GM12864 (cell line): ENCODE results near the gene GMPPA.

Experiments
- DNase-seq: peaks from one replicate; pipeline ENCODE4 v3.0.0-alpha.2; 2011; ENCODE audit warnings: low read depth
- H3K4me3 ChIP-seq: 2 replicates; pipeline ENCODE4 v1.5.1; 2011; ENCODE audit warnings: mild to moderate bottlenecking, low read depth, low read length, control low read depth
- TF ChIP-seq, protein P1 (sequence below): IDR thresholded peaks from 2 replicates; pipeline ENCODE4 v1.5.1; 2011; ENCODE audit warnings: low read depth, mild to moderate bottlenecking, moderate library complexity, low read length, control low read depth, inconsistent platforms; ENCODE audit errors: missing control alignments

GMPPA gene

DNA sequence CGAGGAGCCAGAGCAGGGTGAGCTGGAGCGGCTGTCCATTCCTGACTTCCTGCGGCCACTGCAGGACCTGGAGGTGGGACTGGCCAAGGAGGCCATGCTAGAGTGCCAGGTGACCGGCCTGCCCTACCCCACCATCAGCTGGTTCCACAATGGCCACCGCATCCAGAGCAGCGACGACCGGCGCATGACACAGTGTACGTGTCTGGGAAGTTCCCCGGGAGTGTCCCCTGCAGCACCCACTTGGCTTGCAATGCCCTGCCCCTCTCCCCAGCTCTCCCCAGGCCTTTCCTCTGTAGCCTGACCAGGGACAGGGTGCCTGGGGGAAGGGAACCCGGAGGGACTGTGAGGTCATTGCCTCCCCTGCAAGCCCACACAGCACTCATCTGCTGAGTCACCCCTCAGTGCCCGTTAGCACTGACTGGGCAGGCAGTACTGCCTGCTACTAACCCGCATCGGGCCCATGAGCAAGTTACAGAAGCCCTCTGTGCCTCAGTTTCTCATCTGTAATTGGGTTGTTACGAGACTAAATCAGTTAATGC is 29.4 kb upstream of the GMPPA start:
- TF ChIP-seq, protein P1, sequence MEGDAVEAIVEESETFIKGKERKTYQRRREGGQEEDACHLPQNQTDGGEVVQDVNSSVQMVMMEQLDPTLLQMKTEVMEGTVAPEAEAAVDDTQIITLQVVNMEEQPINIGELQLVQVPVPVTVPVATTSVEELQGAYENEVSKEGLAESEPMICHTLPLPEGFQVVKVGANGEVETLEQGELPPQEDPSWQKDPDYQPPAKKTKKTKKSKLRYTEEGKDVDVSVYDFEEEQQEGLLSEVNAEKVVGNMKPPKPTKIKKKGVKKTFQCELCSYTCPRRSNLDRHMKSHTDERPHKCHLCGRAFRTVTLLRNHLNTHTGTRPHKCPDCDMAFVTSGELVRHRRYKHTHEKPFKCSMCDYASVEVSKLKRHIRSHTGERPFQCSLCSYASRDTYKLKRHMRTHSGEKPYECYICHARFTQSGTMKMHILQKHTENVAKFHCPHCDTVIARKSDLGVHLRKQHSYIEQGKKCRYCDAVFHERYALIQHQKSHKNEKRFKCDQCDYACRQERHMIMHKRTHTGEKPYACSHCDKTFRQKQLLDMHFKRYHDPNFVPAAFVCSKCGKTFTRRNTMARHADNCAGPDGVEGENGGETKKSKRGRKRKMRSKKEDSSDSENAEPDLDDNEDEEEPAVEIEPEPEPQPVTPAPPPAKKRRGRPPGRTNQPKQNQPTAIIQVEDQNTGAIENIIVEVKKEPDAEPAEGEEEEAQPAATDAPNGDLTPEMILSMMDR, result no peak
- H3K4me3 ChIP-seq, result no peak overlapping the region
- no peak for DNase-seq

GRCh38 chr2:219470429-219470828 is 28.3 kb upstream of the GMPPA start:
- TF ChIP-seq, protein P1, result no peak
- no peak overlapping the region for H3K4me3 ChIP-seq
- no peak for DNase-seq

- no peak overlapping the region for H3K4me3 ChIP-seq
- TF ChIP-seq, protein P1, result no peak
- DNase-seq, result no peak
These were observed 27.0 kb upstream of the GMPPA start for GRCh38 chr2:219471476-219472371.

GRCh38 chr2:219472629-219473187 is 26.0 kb upstream of the GMPPA start:
- H3K4me3 ChIP-seq, result no peak overlapping the region
- TF ChIP-seq, protein P1, result no peak
- DNase-seq, result no peak

DNA sequence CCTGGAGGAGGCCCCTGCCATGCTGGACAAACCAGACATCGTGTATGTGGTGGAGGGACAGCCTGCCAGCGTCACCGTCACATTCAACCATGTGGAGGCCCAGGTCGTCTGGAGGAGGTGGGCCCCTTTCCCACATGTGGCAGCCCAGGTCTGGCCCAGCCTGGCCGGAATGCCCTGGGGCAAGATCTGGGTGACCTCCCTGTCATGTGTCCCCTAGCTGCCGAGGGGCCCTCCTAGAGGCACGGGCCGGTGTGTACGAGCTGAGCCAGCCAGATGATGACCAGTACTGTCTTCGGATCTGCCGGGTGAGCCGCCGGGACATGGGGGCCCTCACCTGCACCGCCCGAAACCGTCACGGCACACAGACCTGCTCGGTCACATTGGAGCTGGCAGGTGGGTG is 25.2 kb upstream of the GMPPA start:
- no peak for DNase-seq
- TF ChIP-seq, protein P1, result no peak
- no peak overlapping the region for H3K4me3 ChIP-seq

- TF ChIP-seq, protein P1, result no peak
- H3K4me3 ChIP-seq, result no peak overlapping the region
- DNase-seq, result no peak
These were observed 24.2 kb upstream of the GMPPA start for GRCh38 chr2:219474285-219475060.
